Caco-2 (cell line): ENCODE data around the gene INTS13. TPM values are rescaled to one million over a fixed set of nuclear protein-coding genes. Genes with fewer than 3 reads are reported as not detected.
"Not testable (repeated sequence)": the region's sequence is repeated elsewhere in the genome, so short reads cannot be mapped to it uniquely, and the experiment has no call there.

Source experiments
- BruUV-seq: library from RNA; stranded (reverse); fragments of 400-500 nt; replicated peaks from 2 replicates; lab custom pipeline; 2021; lab: Mats Ljungman, UMichigan
- CTCF ChIA-PET: fragments of 300-600 bp; sonication (Branson Sonifier 250); formaldehyde crosslinking; loops from one replicate; lab custom pipeline; 2022; ENCODE audit warnings: antibody characterized with exemption; lab: Charles Lee
- POLR2A ChIA-PET: fragments of 300-600 bp; sonication (Branson Sonifier 250); formaldehyde crosslinking; loops from one replicate; lab custom pipeline; 2022; ENCODE audit warnings: antibody characterized with exemption; lab: Charles Lee
- DNase-seq, 2 experiments: peaks; one replicate each; pipeline versions ENCODE4 v3.0.0 to v3.0.0-alpha.2; 2020 to 2022
- H3K27me3 ChIP-seq: replicated peaks from 2 replicates; pipeline ENCODE4 v1.6.0; 2011; ENCODE audit warnings: low read length; ENCODE audit not compliant: control insufficient read depth, insufficient read depth
- H3K36me3 ChIP-seq: 2 replicates; pipeline ENCODE4 v1.5.1; 2011; ENCODE audit warnings: low read length; ENCODE audit not compliant: control insufficient read depth, insufficient read depth
- H3K4me1 ChIP-seq: fragments of 250-450 bp; sonication (Bioruptor Pico); 2 replicates; pipeline ENCODE4 v1.5.1; 2020; ENCODE audit warnings: mild to moderate bottlenecking
- H3K4me3 ChIP-seq: 2 replicates; pipeline ENCODE4 v1.5.1; 2011; ENCODE audit warnings: low read depth, mild to moderate bottlenecking, control low read depth, low read length
- H3K9me3 ChIP-seq: fragments of 250-450 bp; sonication (Bioruptor Pico); 2 replicates; pipeline ENCODE4 v1.5.1; 2020; ENCODE audit warnings: mild to moderate bottlenecking, moderate library complexity
- H3K27ac Mint-ChIP-seq: one replicate; pipeline ENCODE4 v1.8.0; 2022; ENCODE audit warnings: mixed read lengths; ENCODE audit not compliant: unreplicated experiment
- H3K27me3 Mint-ChIP-seq: one replicate; pipeline ENCODE4 v1.8.0; 2022; ENCODE audit warnings: mixed read lengths; ENCODE audit not compliant: insufficient read depth, unreplicated experiment
- H3K36me3 Mint-ChIP-seq: one replicate; pipeline ENCODE4 v1.8.0; 2022; ENCODE audit warnings: mild to moderate bottlenecking, mixed read lengths; ENCODE audit not compliant: insufficient read depth, unreplicated experiment
- H3K4me1 Mint-ChIP-seq: one replicate; pipeline ENCODE4 v1.8.0; 2022; ENCODE audit warnings: low read depth, mixed read lengths; ENCODE audit not compliant: unreplicated experiment
- H3K4me3 Mint-ChIP-seq: one replicate; pipeline ENCODE4 v1.8.0; 2022; ENCODE audit warnings: mild to moderate bottlenecking, moderate library complexity, mixed read lengths; ENCODE audit not compliant: unreplicated experiment
- H3K9me3 Mint-ChIP-seq: one replicate; pipeline ENCODE4 v1.8.0; 2022; ENCODE audit warnings: mixed read lengths; ENCODE audit not compliant: unreplicated experiment
- CTCF ChIP-seq, 2 experiments: fragments of 200-600 bp in 1 of 2; IDR thresholded peaks; 1 replicate in 1 of 2; 2 replicates in 1 of 2; pipeline versions ENCODE4 v1.5.1 to v1.8.0; 2011 to 2022; ENCODE audit warnings: antibody characterized with exemption in 1 of 2, control low read depth in 1 of 2, inconsistent platforms in 1 of 2, low read depth in 1 of 2, low read length in 1 of 2, mild to moderate bottlenecking in 1 of 2, moderate library complexity in 1 of 2; ENCODE audit not compliant: insufficient read depth in 1 of 2, severe bottlenecking in 1 of 2, unreplicated experiment in 1 of 2
- intact Hi-C: fragments of 100-400 bp; cut with micrococcal nuclease; formaldehyde crosslinking; loops from one replicate; pipeline ENCODE4 v1.10.0; 2022; ENCODE audit not compliant: unreplicated experiment
- total RNA-seq: library from RNA; stranded (reverse); gene quantifications from 2 replicates; pipeline ENCODE4 v1.2.3, GENCODE V29; 2022

The INTS13 gene
- total RNA-seq, 1 experiment from 2014 or later = 40.1 TPM

- H3K4me3 Mint-ChIP-seq = no peak overlapping the region
- DNase-seq = no peak
- H3K27ac Mint-ChIP-seq = no peak overlapping the region
- no peaks in the 10 kb centered on the region for H3K4me1 Mint-ChIP-seq
- Histone ChIP-seq H3K36me3 (peaks cover 3% of the 10 kb centered on the region; the same call in 1 of the 2 replicates), H3K27me3 (no peaks in the 10 kb centered on the region), H3K9me3 (no peaks in the 10 kb centered on the region), H3K4me3 (no peak overlapping the region), H3K4me1 (no peaks in the 10 kb centered on the region)
- no peaks in the 10 kb centered on the region for H3K27me3 Mint-ChIP-seq
- ChIA-PET POLR2A (no interaction called here), CTCF (no interaction called here)
- peaks cover 12% of the 10 kb centered on the region for H3K9me3 Mint-ChIP-seq
- intact Hi-C loops = no loop called here
- peaks cover 50% of the 10 kb centered on the region for H3K36me3 Mint-ChIP-seq
- no TSS peak for BruUV-seq
- TF ChIP-seq CTCF (IDR thresholded peaks at IDR 0.05; ENCODE audit: insufficient read depth in 1 of 2, low read depth in 1 of 2, low read length in 1 of 2, severe bottlenecking in 1 of 2, unreplicated experiment in 1 of 2) = no peak
These were observed 31.8 kb downstream of the INTS13 start for GRCh38 chr12:26906024-26906423.

DNA sequence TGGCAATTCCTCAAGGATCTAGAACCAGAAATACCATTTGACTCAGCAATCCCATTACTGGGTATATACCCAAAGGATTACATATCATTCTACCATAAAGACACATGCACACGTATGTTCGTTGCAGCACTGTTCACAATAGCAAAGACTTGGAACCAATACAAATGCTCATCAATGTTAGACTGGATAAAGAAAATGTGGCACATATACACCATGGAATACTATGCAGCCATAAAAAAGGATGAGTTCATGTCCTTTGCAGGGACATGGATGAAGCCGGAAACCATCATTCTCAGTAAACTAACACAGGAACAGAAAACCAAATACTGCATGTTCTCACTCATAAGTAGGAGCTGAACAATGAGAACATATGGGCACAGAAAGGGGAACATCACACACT lies 34.4 kb downstream of the INTS13 start:
- intact Hi-C loops, H3K4me1 ChIP-seq, DNase-seq, H3K9me3 ChIP-seq, H3K4me3 Mint-ChIP-seq, H3K4me1 Mint-ChIP-seq, H3K36me3 ChIP-seq, H3K27ac Mint-ChIP-seq, POLR2A ChIA-PET, H3K27me3 Mint-ChIP-seq, H3K27me3 ChIP-seq, H3K4me3 ChIP-seq, CTCF ChIA-PET, BruUV-seq: not testable (repeated sequence)
- Mint-ChIP-seq H3K9me3 (peaks cover 12% of the 10 kb centered on the region), H3K36me3 (peaks cover 49% of the 10 kb centered on the region)

GRCh38 chr12:26896913-26897312 lies 40.9 kb downstream of the INTS13 start:
- intact Hi-C loops = no loop called here
- no peaks in the 10 kb centered on the region for H3K36me3 ChIP-seq
- TF ChIP-seq CTCF (IDR thresholded peaks at IDR 0.05; ENCODE audit: insufficient read depth in 1 of 2, low read depth in 1 of 2, low read length in 1 of 2, severe bottlenecking in 1 of 2, unreplicated experiment in 1 of 2) = no peak
- Mint-ChIP-seq H3K4me1 (no peaks in the 10 kb centered on the region), H3K27me3 (no peaks in the 10 kb centered on the region), H3K27ac (no peak overlapping the region), H3K36me3 (peaks cover 16% of the 10 kb centered on the region), H3K4me3 (no peak overlapping the region), H3K9me3 (no peaks in the 10 kb centered on the region)
- H3K9me3 ChIP-seq = no peaks in the 10 kb centered on the region
- POLR2A ChIA-PET = no interaction called here
- H3K27me3 ChIP-seq = no peaks in the 10 kb centered on the region
- no peak for DNase-seq
- H3K4me1 ChIP-seq = no peaks in the 10 kb centered on the region
- no TSS peak for BruUV-seq
- H3K4me3 ChIP-seq = no peak overlapping the region
- CTCF ChIA-PET = interaction anchor here (1.2 kb wide), 1 partner anchor 12 kb away, joined by 4 read pairs; no protein-coding TSS in a partner anchor

DNA sequence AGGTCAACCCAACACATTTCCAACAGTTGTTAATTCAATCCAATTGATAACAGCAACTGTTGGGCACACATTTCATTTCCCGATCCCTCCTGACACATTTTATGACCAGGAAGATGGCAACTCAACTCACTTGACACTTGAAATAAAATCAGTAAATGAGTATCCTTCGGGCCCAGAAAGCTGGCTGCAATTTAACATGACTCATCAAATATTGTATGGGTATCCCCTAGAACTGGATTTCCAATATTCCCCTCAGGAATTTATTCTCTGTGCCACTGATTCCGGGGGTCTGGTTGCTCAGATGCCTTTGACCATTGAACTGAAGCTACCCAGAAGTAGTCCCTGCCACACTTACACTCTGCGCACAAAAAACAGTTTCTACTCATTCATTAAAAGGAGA lies 42.1 kb downstream of the INTS13 start:
- Mint-ChIP-seq H3K4me3 (no peak overlapping the region), H3K27ac (no peak overlapping the region), H3K9me3 (no peaks in the 10 kb centered on the region), H3K27me3 (no peaks in the 10 kb centered on the region), H3K36me3 (peaks cover 9% of the 10 kb centered on the region), H3K4me1 (no peaks in the 10 kb centered on the region)
- Histone ChIP-seq H3K4me3 (no peak overlapping the region), H3K9me3 (no peaks in the 10 kb centered on the region), H3K36me3 (no peaks in the 10 kb centered on the region), H3K4me1 (no peaks in the 10 kb centered on the region), H3K27me3 (no peaks in the 10 kb centered on the region)
- TF ChIP-seq CTCF (IDR thresholded peaks at IDR 0.05; ENCODE audit: insufficient read depth in 1 of 2, low read depth in 1 of 2, low read length in 1 of 2, severe bottlenecking in 1 of 2, unreplicated experiment in 1 of 2) = no peak
- CTCF ChIA-PET = no interaction called here
- no peak for DNase-seq
- intact Hi-C loops = no loop called here
- POLR2A ChIA-PET = no interaction called here
- BruUV-seq = no TSS peak
